HL-60 (cell line): Measurements from ENCODE around the gene L3MBTL3.

Source experiments
- CTCF ChIP-seq: IDR thresholded peaks from one replicate; pipeline ENCODE4 v1.5.1; 2011; ENCODE audit warnings: low read length, control low read depth, inconsistent platforms; ENCODE audit not compliant: insufficient read depth
- GABPA ChIP-seq: IDR thresholded peaks from 2 replicates; pipeline ENCODE4 v1.6.1; 2012; ENCODE audit warnings: low read depth
- POLR2AphosphoS5 ChIP-seq: IDR thresholded peaks from 2 replicates; pipeline ENCODE4 v1.6.1; 2012; ENCODE audit warnings: low read depth
- REST ChIP-seq: IDR thresholded peaks from 2 replicates; pipeline ENCODE4 v1.6.1; 2012; ENCODE audit warnings: low read depth; ENCODE audit not compliant: insufficient replicate concordance
- SPI1 ChIP-seq: IDR thresholded peaks from 2 replicates; pipeline ENCODE4 v1.6.1; 2012; ENCODE audit warnings: low read depth, mild to moderate bottlenecking, borderline replicate concordance

DNA sequence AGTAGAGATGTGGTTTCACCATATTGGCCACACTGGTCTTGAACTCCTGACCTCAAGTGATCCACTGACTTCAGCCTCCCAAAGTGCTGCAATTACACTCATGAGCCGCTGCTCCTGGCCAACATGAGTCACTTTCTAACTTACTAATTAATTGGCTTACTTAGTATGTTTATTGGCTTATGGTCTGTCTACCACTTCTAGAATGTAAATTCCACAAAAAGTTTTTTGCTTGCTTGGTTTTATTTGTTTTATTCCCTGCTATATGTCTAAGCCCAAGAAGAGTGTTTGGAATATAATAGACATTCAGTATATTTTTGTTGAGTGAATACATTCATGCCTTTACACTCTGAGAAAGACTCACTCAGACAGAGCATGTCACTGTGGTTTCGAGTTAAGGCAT, 118.4 kb downstream of the L3MBTL3 start:
- TF ChIP-seq POLR2AphosphoS5 (no peak), REST (no peak), CTCF (no peak), SPI1 (no peak), GABPA (no peak)
